22Rv1 (cell line): ENCODE data around the gene PTPRD.

ENCODE experiments used
- CTCF ChIP-seq: fragments of 450-650 bp; IDR thresholded peaks from 2 replicates; pipeline ENCODE4 v1.5.1; 2017; ENCODE audit warnings: mild to moderate bottlenecking
- ZFX ChIP-seq: fragments of 450-650 bp; IDR thresholded peaks from 2 replicates; pipeline ENCODE4 v1.6.1; 2017; ENCODE audit warnings: antibody characterized with exemption, borderline replicate concordance

- no peak for TF ChIP-seq CTCF
- no peak for TF ChIP-seq ZFX
Measured at GRCh38 chr9:9563817-9564216, 1049.0 kb downstream of the PTPRD start.
